PC-3 (cell line): Measurements from ENCODE around the gene HDGFL2. TPM values are rescaled to one million over a fixed set of nuclear protein-coding genes. Genes with fewer than 3 reads are reported as not detected.

Experiments
- ATAC-seq: fragments of 200-7000 bp; cut with Tn5 transposase; 2 replicates; pipeline ENCODE4 v1.9.1; 2020; ENCODE audit warnings: mild to moderate bottlenecking, moderate library complexity
- BruUV-seq: library from RNA; stranded (reverse); fragments of 400-500 nt; replicated peaks from 2 replicates; lab custom pipeline; 2021; lab: Mats Ljungman, UMichigan
- CTCF ChIA-PET: fragments of 300-600 bp; sonication (Branson Sonifier 250); formaldehyde crosslinking; loops from one replicate; lab custom pipeline; 2022; ENCODE audit warnings: antibody characterized with exemption; lab: Charles Lee
- POLR2A ChIA-PET: fragments of 300-600 bp; sonication (Branson Sonifier 250); formaldehyde crosslinking; loops from one replicate; lab custom pipeline; 2022; ENCODE audit warnings: antibody characterized with exemption; ENCODE audit not compliant: unreplicated experiment; lab: Charles Lee
- DNase-seq: peaks from one replicate; pipeline ENCODE4 v3.0.0-alpha.2; 2015
- H2AFZ ChIP-seq: fragments of 300-600 bp; sonication (generic); 2 replicates; pipeline ENCODE4 v1.6.0; 2016; ENCODE audit warnings: antibody characterized with exemption, low read length
- H3F3A ChIP-seq: fragments of 300-600 bp; sonication (generic); one replicate; pipeline ENCODE4 v1.6.0; 2017; ENCODE audit warnings: antibody characterized with exemption, low read length, control low read depth, mild to moderate bottlenecking; ENCODE audit not compliant: unreplicated experiment
- H3K27ac ChIP-seq: fragments of 300-600 bp; sonication (generic); 2 replicates; pipeline ENCODE4 v1.5.1; 2016; ENCODE audit warnings: mild to moderate bottlenecking, low read length
- H3K27me3 ChIP-seq: fragments of 300-600 bp; sonication (generic); 2 replicates; pipeline ENCODE4 v1.6.1; 2016; ENCODE audit warnings: low read length, mixed read lengths
- H3K36me3 ChIP-seq: fragments of 300-600 bp; sonication (generic); 2 replicates; pipeline ENCODE4 v1.6.1; 2016; ENCODE audit warnings: low read depth, mixed run types, low read length, mixed read lengths
- H3K4me1 ChIP-seq: fragments of 300-600 bp; sonication (generic); 2 replicates; pipeline ENCODE4 v1.5.1; 2016; ENCODE audit warnings: low read length; ENCODE audit not compliant: insufficient read depth
- H3K4me2 ChIP-seq: fragments of 300-600 bp; sonication (generic); 2 replicates; pipeline ENCODE4 v1.6.0; 2016; ENCODE audit warnings: low read length
- H3K4me3 ChIP-seq: fragments of 300-600 bp; sonication (generic); 2 replicates; pipeline ENCODE4 v1.5.1; 2016; ENCODE audit warnings: mild to moderate bottlenecking, low read length, mixed read lengths
- H3K79me2 ChIP-seq: fragments of 300-600 bp; sonication (generic); 2 replicates; pipeline ENCODE4 v1.6.1; 2017; ENCODE audit warnings: low read length, mixed read lengths
- H3K9ac ChIP-seq: fragments of 300-600 bp; sonication (generic); 2 replicates; pipeline ENCODE4 v1.6.0; 2016; ENCODE audit warnings: mild to moderate bottlenecking, low read length
- H3K9me2 ChIP-seq: fragments of 300-600 bp; sonication (generic); replicated peaks from 2 replicates; pipeline ENCODE4 v1.6.1; 2016; ENCODE audit warnings: mixed run types, low read length, mixed read lengths
- H3K9me3 ChIP-seq: fragments of 300-600 bp; sonication (generic); 2 replicates; pipeline ENCODE4 v1.6.1; 2016; ENCODE audit warnings: low read length, mixed read lengths
- H4K20me1 ChIP-seq: fragments of 300-600 bp; sonication (generic); 2 replicates; pipeline ENCODE4 v1.6.1; 2016; ENCODE audit warnings: low read length, mixed read lengths
- EZH2 ChIP-seq: fragments of 300-600 bp; sonication (generic); IDR thresholded peaks from one replicate; pipeline ENCODE4 v1.6.1; 2017; ENCODE audit warnings: antibody characterized with exemption, mild to moderate bottlenecking, low read length; ENCODE audit not compliant: unreplicated experiment
- EZH2phosphoT487 ChIP-seq: fragments of 300-600 bp; sonication (generic); IDR thresholded peaks from 2 replicates; pipeline ENCODE4 v1.6.1; 2018; ENCODE audit warnings: mild to moderate bottlenecking, antibody characterized with exemption, low read length, borderline replicate concordance
- intact Hi-C: fragments of 100-400 bp; cut with micrococcal nuclease; formaldehyde crosslinking; loops from 2 replicates; pipeline ENCODE4 v1.9.0; 2023
- total RNA-seq: library from RNA; depleted of rRNA; stranded (reverse); fragments of >200 nt; gene quantifications from 2 replicates; pipeline ENCODE4 v1.2.3, GENCODE V29; 2014
- TF ChIP-seq, protein P1 (sequence below): fragments of 300-600 bp; sonication (generic); conservative IDR thresholded peaks from 2 replicates; pipeline ENCODE4 v1.5.1; 2017; ENCODE audit warnings: antibody characterized with exemption, low read depth, mild to moderate bottlenecking, low read length

The HDGFL2 gene
- total RNA-seq, 1 experiment from 2014 or later = 111 TPM

DNA sequence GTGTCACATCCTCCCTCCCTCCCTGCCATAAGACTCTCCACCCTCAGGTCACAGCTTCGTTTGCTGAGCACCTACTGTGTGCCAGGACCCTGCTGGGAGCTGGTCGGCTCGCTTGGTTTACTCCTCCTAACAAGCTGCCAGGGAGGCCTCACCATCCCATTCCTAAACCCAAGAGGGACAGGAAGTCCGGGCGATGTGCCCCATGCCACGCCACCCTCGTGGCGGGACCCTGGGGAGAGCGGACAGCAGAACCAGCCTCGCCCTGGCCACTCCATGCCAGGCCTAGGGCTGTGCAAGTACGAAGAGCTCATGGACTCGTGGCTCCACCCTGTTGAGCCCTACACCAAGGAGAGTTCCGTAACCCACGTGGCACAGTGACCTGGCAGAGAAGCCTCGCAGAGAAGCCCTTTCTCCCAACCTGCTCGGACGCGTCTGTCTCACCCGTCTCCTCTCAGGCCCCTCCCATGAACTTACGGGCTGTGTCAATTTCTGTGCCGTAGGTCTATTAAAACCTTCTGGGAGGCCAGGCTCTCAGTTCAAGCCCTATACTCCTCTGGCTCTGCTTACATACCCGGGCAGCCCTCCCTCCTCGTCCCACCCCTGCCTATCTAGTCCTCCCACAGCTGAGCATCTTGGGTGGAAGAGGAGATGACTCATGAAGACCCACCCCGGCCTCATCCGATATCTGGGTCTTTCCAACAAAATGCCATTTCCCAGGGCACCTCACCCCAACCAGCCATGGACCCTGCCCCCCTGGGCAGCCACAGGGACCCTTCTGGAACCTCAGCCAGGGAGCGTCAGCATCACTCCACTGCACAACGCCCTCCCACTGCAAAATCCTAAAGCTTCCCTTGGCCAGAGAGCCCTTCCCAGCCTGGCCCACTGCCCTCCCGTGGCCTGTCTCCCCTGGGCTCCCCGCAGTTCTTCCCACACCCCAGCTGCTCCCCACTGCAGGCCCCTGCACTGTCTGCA lies 17.1 kb upstream of the HDGFL2 start:
- BruUV-seq = no TSS peak
- Histone ChIP-seq H3K4me2 (peak overlapping the region; percentile 5; the same call in 1 of the 2 replicates), H2AFZ (no peak overlapping the region), H3K79me2 (peaks cover 17% of the 10 kb centered on the region), H3K4me3 (no peak overlapping the region), H3K36me3 (no peaks in the 10 kb centered on the region), H4K20me1 (no peaks in the 10 kb centered on the region), H3K9me3 (no peaks in the 10 kb centered on the region), H3K27me3 (no peaks in the 10 kb centered on the region), H3K9ac (no peak overlapping the region), H3K4me1 (no peaks in the 10 kb centered on the region; the same call in 1 of the 2 replicates), H3K27ac (no peak overlapping the region), H3K9me2 (no peaks in the 10 kb centered on the region), H3F3A (no peaks in the 10 kb centered on the region)
- intact Hi-C loops = no loop called here
- ATAC-seq = no peak
- no peak for DNase-seq
- CTCF ChIA-PET = no interaction called here
- POLR2A ChIA-PET = no interaction called here
- TF ChIP-seq, protein P1, sequence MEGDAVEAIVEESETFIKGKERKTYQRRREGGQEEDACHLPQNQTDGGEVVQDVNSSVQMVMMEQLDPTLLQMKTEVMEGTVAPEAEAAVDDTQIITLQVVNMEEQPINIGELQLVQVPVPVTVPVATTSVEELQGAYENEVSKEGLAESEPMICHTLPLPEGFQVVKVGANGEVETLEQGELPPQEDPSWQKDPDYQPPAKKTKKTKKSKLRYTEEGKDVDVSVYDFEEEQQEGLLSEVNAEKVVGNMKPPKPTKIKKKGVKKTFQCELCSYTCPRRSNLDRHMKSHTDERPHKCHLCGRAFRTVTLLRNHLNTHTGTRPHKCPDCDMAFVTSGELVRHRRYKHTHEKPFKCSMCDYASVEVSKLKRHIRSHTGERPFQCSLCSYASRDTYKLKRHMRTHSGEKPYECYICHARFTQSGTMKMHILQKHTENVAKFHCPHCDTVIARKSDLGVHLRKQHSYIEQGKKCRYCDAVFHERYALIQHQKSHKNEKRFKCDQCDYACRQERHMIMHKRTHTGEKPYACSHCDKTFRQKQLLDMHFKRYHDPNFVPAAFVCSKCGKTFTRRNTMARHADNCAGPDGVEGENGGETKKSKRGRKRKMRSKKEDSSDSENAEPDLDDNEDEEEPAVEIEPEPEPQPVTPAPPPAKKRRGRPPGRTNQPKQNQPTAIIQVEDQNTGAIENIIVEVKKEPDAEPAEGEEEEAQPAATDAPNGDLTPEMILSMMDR = no peak
- no peak for TF ChIP-seq EZH2
- no peak for TF ChIP-seq EZH2phosphoT487

GRCh38 chr19:4455719-4456475 lies 16.2 kb upstream of the HDGFL2 start:
- Histone ChIP-seq H2AFZ (no peak overlapping the region), H3K36me3 (no peaks in the 10 kb centered on the region), H3K4me3 (peak overlapping the region; percentile 81), H3K4me2 (peak overlapping the region; percentile 88), H3K9me2 (no peaks in the 10 kb centered on the region), H3K27ac (no peak overlapping the region), H3K27me3 (no peaks in the 10 kb centered on the region), H3K9ac (peak overlapping the region; percentile 71; the same call in 1 of the 2 replicates), H4K20me1 (no peaks in the 10 kb centered on the region), H3F3A (no peaks in the 10 kb centered on the region), H3K4me1 (no peaks in the 10 kb centered on the region; the same call in 1 of the 2 replicates), H3K79me2 (peaks cover 17% of the 10 kb centered on the region), H3K9me3 (no peaks in the 10 kb centered on the region)
- no TSS peak for BruUV-seq
- peak; percentile 41 for DNase-seq
- intact Hi-C loops = loop anchor here (2.0 kb wide), 1 partner anchor 209 kb away; the partner anchor contains the start of gene YJU2
- ATAC-seq = peak; percentile 15; the same call in 1 of the 2 replicates
- POLR2A ChIA-PET = interaction anchor here (0.6 to 0.7 kb wide), 3 partner anchors 12 to 80 kb away, joined by 3 to 11 read pairs (median 4); no protein-coding TSS in a partner anchor
- CTCF ChIA-PET = no interaction called here
- TF ChIP-seq, protein P1 = no peak
- TF ChIP-seq EZH2 (no peak), EZH2phosphoT487 (no peak)
